Effector memory CD8-positive, alpha-beta T cell (primary cell): Measurements from ENCODE around the gene DBX1.
A peak's percentile ranks its signal among the peaks of the same experiment; 100 is the strongest.

Experiments used
- ATAC-seq: fragments of 150-1000 bp; cut with Tn5 transposase; replicated peaks from 2 replicates; pipeline ENCODE4 v1.10.0; 2021; ENCODE audit warnings: mild to moderate bottlenecking, moderate library complexity
- DNase-seq, 3 experiments: peaks; one replicate each; pipeline ENCODE4 v3.0.0; 2021
- H3K27ac Mint-ChIP-seq, 2 donors: one replicate each; pipeline ENCODE4 v1.8.0; 2022; ENCODE audit warnings: mild to moderate bottlenecking in 2 of 2, mixed read lengths in 2 of 2, moderate library complexity in 2 of 2
- H3K27me3 Mint-ChIP-seq, 2 donors: one replicate each; pipeline ENCODE4 v1.8.0; 2022; ENCODE audit warnings: mixed read lengths in 2 of 2
- H3K36me3 Mint-ChIP-seq: one replicate; pipeline ENCODE4 v1.8.0; 2022; ENCODE audit warnings: mild to moderate bottlenecking, moderate library complexity, mixed read lengths; ENCODE audit not compliant: insufficient read depth
- H3K4me1 Mint-ChIP-seq, 2 donors: one replicate each; pipeline ENCODE4 v1.8.0; 2022; ENCODE audit warnings: low read depth in 2 of 2, mixed read lengths in 2 of 2
- H3K4me3 Mint-ChIP-seq, 2 donors: one replicate each; pipeline ENCODE4 v1.8.0; 2022; ENCODE audit warnings: mild to moderate bottlenecking in 2 of 2, mixed read lengths in 2 of 2, moderate library complexity in 2 of 2
- H3K9me3 Mint-ChIP-seq, 2 donors: one replicate each; pipeline ENCODE4 v1.8.0; 2022; ENCODE audit warnings: mixed read lengths in 2 of 2

The DBX1 gene

GRCh38 chr11:20192151-20192550 is 31.9 kb upstream of the DBX1 start:
- Mint-ChIP-seq H3K4me3 (no peak overlapping the region), H3K27me3 (peaks cover 11 to 40% of the 10 kb centered on the region in 2 donors), H3K4me1 (no peaks in the 10 kb centered on the region), H3K9me3 (no peaks in the 10 kb centered on the region), H3K36me3 (peaks cover 4% of the 10 kb centered on the region), H3K27ac (no peak overlapping the region)
- ATAC-seq (no peak), DNase-seq (no peak)

GRCh38 chr11:20178976-20179375 is 18.7 kb upstream of the DBX1 start:
- peaks cover 39 to 58% of the 10 kb centered on the region in 2 donors for H3K27me3 Mint-ChIP-seq
- no peak overlapping the region for H3K4me3 Mint-ChIP-seq
- H3K36me3 Mint-ChIP-seq = no peaks in the 10 kb centered on the region
- no peak overlapping the region for H3K27ac Mint-ChIP-seq
- no peaks in the 10 kb centered on the region for H3K4me1 Mint-ChIP-seq
- DNase-seq = no peak
- ATAC-seq = no peak
- peaks cover 0 to 6% of the 10 kb centered on the region in 2 donors for H3K9me3 Mint-ChIP-seq

GRCh38 chr11:20177136-20177535 is 16.9 kb upstream of the DBX1 start:
- ATAC-seq = no peak

GRCh38 chr11:20172721-20173447 is 12.6 kb upstream of the DBX1 start:
- no peak for DNase-seq
- Mint-ChIP-seq H3K9me3 (peaks cover 0 to 6% of the 10 kb centered on the region in 2 donors), H3K36me3 (peaks cover 3% of the 10 kb centered on the region), H3K4me1 (no peaks in the 10 kb centered on the region), H3K27me3 (peaks cover 30 to 71% of the 10 kb centered on the region in 2 donors), H3K27ac (no peak overlapping the region), H3K4me3 (no peak overlapping the region)
- ATAC-seq = no peak

More at GRCh38 chr11:20177136-20177535, 16.9 kb upstream of the DBX1 start:
- peaks cover 0 to 6% of the 10 kb centered on the region in 2 donors for H3K9me3 Mint-ChIP-seq
- peaks cover 35 to 61% of the 10 kb centered on the region in 2 donors for H3K27me3 Mint-ChIP-seq
- DNase-seq = no peak
- H3K27ac Mint-ChIP-seq = no peak overlapping the region
- H3K4me1 Mint-ChIP-seq = no peaks in the 10 kb centered on the region
- no peaks in the 10 kb centered on the region for H3K36me3 Mint-ChIP-seq
- H3K4me3 Mint-ChIP-seq = no peak overlapping the region

- Mint-ChIP-seq H3K27me3 (peaks cover 75 to 96% of the 10 kb centered on the region in 2 donors), H3K4me1 (peaks cover 12 to 14% of the 10 kb centered on the region in 2 donors), H3K9me3 (peaks cover 3 to 4% of the 10 kb centered on the region in 2 donors), H3K27ac (no peak overlapping the region), H3K4me3 (peak overlapping the region; percentile 58 to 71), H3K36me3 (peaks cover 13% of the 10 kb centered on the region)
- ATAC-seq = no peak
- no peak for DNase-seq
Observed at GRCh38 chr11:20163783-20164481, 3.7 kb upstream of the DBX1 start.

- peak overlapping the region; percentile 58 to 71 for H3K4me3 Mint-ChIP-seq
- H3K27ac Mint-ChIP-seq = peak overlapping the region in 1 of 2 donors; percentile 42
- ATAC-seq (peak; percentile 17), DNase-seq (no peak)
- peaks cover 18% of the 10 kb centered on the region for H3K36me3 Mint-ChIP-seq
- H3K27me3 Mint-ChIP-seq = peaks cover 82 to 99% of the 10 kb centered on the region in 2 donors
- peaks cover 4 to 10% of the 10 kb centered on the region in 2 donors for H3K9me3 Mint-ChIP-seq
- H3K4me1 Mint-ChIP-seq = peaks cover 19% of the 10 kb centered on the region in 2 donors
Observed at GRCh38 chr11:20162824-20163782, 2.8 kb upstream of the DBX1 start.

- H3K27ac Mint-ChIP-seq = no peak overlapping the region
Observed at GRCh38 chr11:20161923-20162744, 1.9 kb upstream of the DBX1 start.

GRCh38 chr11:20161230-20161918 is 1.1 kb upstream of the DBX1 start:
- H3K4me1 Mint-ChIP-seq = peaks cover 23 to 24% of the 10 kb centered on the region in 2 donors
- H3K36me3 Mint-ChIP-seq = peaks cover 25% of the 10 kb centered on the region
- peaks cover 81 to 93% of the 10 kb centered on the region in 2 donors for H3K27me3 Mint-ChIP-seq
- peaks cover 4 to 10% of the 10 kb centered on the region in 2 donors for H3K9me3 Mint-ChIP-seq
- no peak overlapping the region for H3K27ac Mint-ChIP-seq
- ATAC-seq (no peak), DNase-seq (no peak)
- no peak overlapping the region for H3K4me3 Mint-ChIP-seq

More at GRCh38 chr11:20161923-20162744, 1.9 kb upstream of the DBX1 start:
- Mint-ChIP-seq H3K4me1 (peaks cover 22% of the 10 kb centered on the region in 2 donors), H3K27me3 (peaks cover 83 to 99% of the 10 kb centered on the region in 2 donors), H3K9me3 (peaks cover 4 to 10% of the 10 kb centered on the region in 2 donors), H3K36me3 (peaks cover 25% of the 10 kb centered on the region), H3K4me3 (no peak overlapping the region)
- no peak for ATAC-seq
- no peak for DNase-seq

GRCh38 chr11:20159466-20160381 is 551 bp downstream of the DBX1 start:
- no peak overlapping the region for H3K27ac Mint-ChIP-seq
- peaks cover 78 to 91% of the 10 kb centered on the region in 2 donors for H3K27me3 Mint-ChIP-seq
- DNase-seq (no peak), ATAC-seq (no peak)
- no peak overlapping the region for H3K4me3 Mint-ChIP-seq
- H3K4me1 Mint-ChIP-seq = peaks cover 29 to 30% of the 10 kb centered on the region in 2 donors
- peaks cover 25% of the 10 kb centered on the region for H3K36me3 Mint-ChIP-seq
- peaks cover 4 to 10% of the 10 kb centered on the region in 2 donors for H3K9me3 Mint-ChIP-seq

- Mint-ChIP-seq H3K9me3 (peaks cover 4 to 12% of the 10 kb centered on the region in 2 donors), H3K27ac (no peak overlapping the region), H3K4me1 (peaks cover 27 to 29% of the 10 kb centered on the region in 2 donors), H3K27me3 (peaks cover 73 to 87% of the 10 kb centered on the region in 2 donors), H3K36me3 (peaks cover 25% of the 10 kb centered on the region), H3K4me3 (peak overlapping the region in 1 of 2 donors; percentile 4)
- no peak for ATAC-seq
- DNase-seq = no peak
Observed at GRCh38 chr11:20158597-20159257, 1.5 kb downstream of the DBX1 start.

GRCh38 chr11:20157728-20158127 is 2.5 kb downstream of the DBX1 start:
- Mint-ChIP-seq H3K4me3 (peak overlapping the region; percentile 75 to 86), H3K27ac (no peak overlapping the region), H3K36me3 (peaks cover 23% of the 10 kb centered on the region), H3K27me3 (peaks cover 69 to 85% of the 10 kb centered on the region in 2 donors), H3K4me1 (peaks cover 18 to 21% of the 10 kb centered on the region in 2 donors), H3K9me3 (peaks cover 4 to 16% of the 10 kb centered on the region in 2 donors)
- no peak for DNase-seq
- ATAC-seq = no peak
